Measurements from ENCODE around the gene SLC28A1.

Gene SLC28A1

DNA sequence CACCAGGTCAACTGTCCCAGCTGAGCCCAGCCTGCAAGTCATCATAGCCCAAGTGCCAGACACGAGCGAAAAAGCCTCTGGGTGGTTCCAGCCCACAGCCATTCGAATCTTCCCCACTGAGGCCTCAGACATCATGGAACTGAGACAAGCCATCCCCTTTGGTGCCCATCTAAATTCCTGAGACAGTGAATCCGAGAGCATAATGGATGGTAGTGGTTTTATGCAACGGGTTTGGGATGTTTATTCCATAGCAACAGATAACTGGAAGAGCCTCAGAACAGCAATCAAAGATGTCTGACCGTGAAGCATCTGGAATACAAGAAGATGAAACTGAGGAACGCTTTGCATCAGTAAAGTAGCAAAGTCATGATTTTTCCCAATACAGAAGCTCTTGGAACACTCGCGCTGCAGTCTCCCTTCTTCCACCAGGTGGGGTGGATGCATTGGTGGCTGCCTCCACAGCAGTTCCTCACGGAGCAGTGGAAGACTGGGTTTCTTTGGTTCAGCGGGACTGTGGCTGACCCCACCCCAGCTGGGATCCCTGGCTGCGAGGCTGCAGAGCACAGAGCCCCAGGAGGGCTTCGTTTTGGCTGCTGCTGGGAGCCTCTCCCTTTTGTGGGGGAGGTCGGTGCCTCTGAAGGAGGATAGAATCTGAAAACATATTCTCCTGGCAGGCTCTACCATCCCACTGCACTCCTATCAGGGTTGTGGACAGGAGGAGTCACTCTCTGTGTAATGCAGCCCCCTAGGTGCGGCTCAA, 70.8 kb downstream of the SLC28A1 start:
- no peak overlapping the region for H2BK120ac ChIP-seq (ENCODE audit: insufficient read depth, low read length, poor library complexity)
- peaks cover 1 to 8% of the 10 kb centered on the region in 2 experiments for H3K4me1 ChIP-seq (ENCODE audit: control insufficient read depth in 1 of 2, insufficient read depth in 2 of 2, low read length in 2 of 2)
- no peak overlapping the region for H3K4ac ChIP-seq (ENCODE audit: low read depth, low read length)
- H4K12ac ChIP-seq (ENCODE audit: low read depth, low read length), result no peak overlapping the region
- no peaks in the 10 kb centered on the region for H3K27me3 ChIP-seq (ENCODE audit: insufficient read depth, low read length)
- H3K27ac ChIP-seq (ENCODE audit: low read depth, low read length), result no peak overlapping the region
- H3K18ac ChIP-seq (ENCODE audit: low read length), result no peak overlapping the region
- no peaks in the 10 kb centered on the region for H3K36me3 ChIP-seq (ENCODE audit: control insufficient read depth in 1 of 2, insufficient read depth in 2 of 2, low read length in 2 of 2)
- no peak overlapping the region for H3K14ac ChIP-seq (ENCODE audit: low read length)
- no peak overlapping the region for H2BK5ac ChIP-seq (ENCODE audit: low read depth, low read length, poor library complexity)
- no peak overlapping the region for H3K4me3 ChIP-seq (ENCODE audit: low read depth, low read length)
- H2AFZ ChIP-seq (ENCODE audit: insufficient read depth, low read length, poor library complexity), result no peak overlapping the region
- no peak overlapping the region for H2BK12ac ChIP-seq (ENCODE audit: low read length)
- H3K4me2 ChIP-seq (ENCODE audit: low read length), result peak overlapping the region; percentile 24
- no peak overlapping the region for H4K8ac ChIP-seq (ENCODE audit: low read depth, low read length)
- no peak overlapping the region for H3K9ac ChIP-seq (ENCODE audit: low read length)
- no peak overlapping the region for H2AK5ac ChIP-seq (ENCODE audit: low read length)
- H3K79me1 ChIP-seq (ENCODE audit: low read length), result no peaks in the 10 kb centered on the region
- no peaks in the 10 kb centered on the region for H3K79me2 ChIP-seq (ENCODE audit: control insufficient read depth, insufficient read depth, low read length, poor library complexity)
- no peaks in the 10 kb centered on the region for H3K9me3 ChIP-seq (ENCODE audit: insufficient read depth, low read depth, low read length)
- WGBS (ENCODE audit: extremely low coverage, insufficient coverage, insufficient read length), result no CpG with 5 or more reads among the region's 15 CpGs
- H3K23ac ChIP-seq (ENCODE audit: low read length), result no peak overlapping the region
- H4K91ac ChIP-seq (ENCODE audit: low read depth, low read length), result no peak overlapping the region
- DNase-seq, result peak; percentile 61 to 80

DNA sequence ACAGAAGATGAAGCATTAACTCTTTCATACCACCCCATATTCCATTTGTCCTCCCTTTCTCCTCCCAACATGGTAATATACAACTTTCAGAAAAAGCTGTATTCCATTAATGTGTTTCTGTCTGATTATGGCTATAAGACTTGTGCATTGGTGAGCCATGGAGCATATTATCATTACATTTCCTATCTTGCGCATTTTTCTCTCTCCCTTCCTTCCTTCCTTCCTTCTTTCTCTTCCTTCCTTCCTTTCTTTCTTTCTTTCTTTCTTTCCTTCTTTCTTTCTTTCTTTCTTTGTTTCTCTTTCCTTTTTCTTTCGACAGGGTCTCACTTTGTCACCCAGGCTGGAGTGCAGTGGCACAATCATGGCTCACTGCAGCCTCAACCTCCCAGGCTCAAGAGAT, 71.7 kb downstream of the SLC28A1 start:
- H3K4me3 ChIP-seq (ENCODE audit: low read depth, low read length), result no peak overlapping the region
- WGBS (ENCODE audit: extremely low coverage, insufficient coverage, insufficient read length), result no CpG with 5 or more reads among the region's 2 CpGs
- H3K4me2 ChIP-seq (ENCODE audit: low read length), result no peak overlapping the region
- no peak overlapping the region for H2BK120ac ChIP-seq (ENCODE audit: insufficient read depth, low read length, poor library complexity)
- no peak overlapping the region for H3K4ac ChIP-seq (ENCODE audit: low read depth, low read length)
- H3K9ac ChIP-seq (ENCODE audit: low read length), result no peak overlapping the region
- H2BK12ac ChIP-seq (ENCODE audit: low read length), result no peak overlapping the region
- no peak overlapping the region for H2BK5ac ChIP-seq (ENCODE audit: low read depth, low read length, poor library complexity)
- H3K27me3 ChIP-seq (ENCODE audit: insufficient read depth, low read length), result no peaks in the 10 kb centered on the region
- H3K79me2 ChIP-seq (ENCODE audit: control insufficient read depth, insufficient read depth, low read length, poor library complexity), result no peaks in the 10 kb centered on the region
- no peaks in the 10 kb centered on the region for H3K9me3 ChIP-seq (ENCODE audit: insufficient read depth, low read depth, low read length)
- no peaks in the 10 kb centered on the region for H3K79me1 ChIP-seq (ENCODE audit: low read length)
- H2AFZ ChIP-seq (ENCODE audit: insufficient read depth, low read length, poor library complexity), result no peak overlapping the region
- no peak for DNase-seq
- H3K4me1 ChIP-seq (ENCODE audit: control insufficient read depth in 1 of 2, insufficient read depth in 2 of 2, low read length in 2 of 2), result peaks cover 4 to 9% of the 10 kb centered on the region in 2 experiments
- H3K36me3 ChIP-seq (ENCODE audit: control insufficient read depth in 1 of 2, insufficient read depth in 2 of 2, low read length in 2 of 2), result no peaks in the 10 kb centered on the region
- no peak overlapping the region for H3K14ac ChIP-seq (ENCODE audit: low read length)
- no peak overlapping the region for H2AK5ac ChIP-seq (ENCODE audit: low read length)
- H4K91ac ChIP-seq (ENCODE audit: low read depth, low read length), result no peak overlapping the region
- H3K23ac ChIP-seq (ENCODE audit: low read length), result no peak overlapping the region
- H3K18ac ChIP-seq (ENCODE audit: low read length), result no peak overlapping the region
- no peak overlapping the region for H4K12ac ChIP-seq (ENCODE audit: low read depth, low read length)
- H3K27ac ChIP-seq (ENCODE audit: low read depth, low read length), result no peak overlapping the region
- H4K8ac ChIP-seq (ENCODE audit: low read depth, low read length), result no peak overlapping the region

DNA sequence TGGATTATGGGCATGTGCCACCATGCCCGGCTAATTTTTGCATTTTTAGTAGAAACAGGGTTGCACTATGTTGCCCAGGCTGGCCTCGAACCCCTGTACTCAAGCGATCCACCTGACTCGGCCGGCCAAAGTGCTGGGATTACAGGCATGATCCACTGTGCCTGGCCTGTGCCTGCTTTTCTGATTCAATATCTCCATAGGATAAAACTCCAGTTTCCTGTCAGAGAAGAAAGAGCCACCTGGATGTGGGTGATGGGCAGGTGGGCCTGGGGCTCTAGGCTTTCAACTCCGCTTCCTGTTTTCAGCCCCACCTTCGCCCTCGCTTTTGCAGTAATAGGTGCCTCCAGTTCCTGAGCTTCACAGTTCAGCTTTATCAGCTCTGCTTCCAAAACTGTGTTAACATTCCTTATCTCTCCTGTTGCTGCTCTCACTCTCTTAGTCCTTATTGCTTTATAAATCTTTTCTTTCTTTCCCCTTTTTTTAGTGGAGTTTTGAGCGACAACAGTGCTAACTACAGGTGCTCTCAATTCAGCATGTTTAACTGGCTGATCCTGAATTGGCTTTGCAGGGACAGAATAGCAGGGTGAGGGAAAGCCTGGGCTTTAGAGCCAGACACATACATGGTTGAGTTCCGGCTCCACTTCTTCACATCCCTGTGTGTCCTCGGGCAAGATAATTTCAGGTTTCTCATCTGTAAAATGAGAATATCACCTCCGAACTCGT, 76.1 kb downstream of the SLC28A1 start:
- Histone ChIP-seq H4K8ac (ENCODE audit: low read depth, low read length) (no peak overlapping the region), H2BK12ac (ENCODE audit: low read length) (no peak overlapping the region), H4K12ac (ENCODE audit: low read depth, low read length) (no peak overlapping the region), H3K4ac (ENCODE audit: low read depth, low read length) (no peak overlapping the region), H3K23ac (ENCODE audit: low read length) (no peak overlapping the region), H3K9ac (ENCODE audit: low read length) (no peak overlapping the region), H3K79me2 (ENCODE audit: control insufficient read depth, insufficient read depth, low read length, poor library complexity) (no peaks in the 10 kb centered on the region), H2BK120ac (ENCODE audit: insufficient read depth, low read length, poor library complexity) (no peak overlapping the region), H3K4me1 (ENCODE audit: control insufficient read depth in 1 of 2, insufficient read depth in 2 of 2, low read length in 2 of 2) (peaks cover 4 to 13% of the 10 kb centered on the region in 2 experiments), H2BK5ac (ENCODE audit: low read depth, low read length, poor library complexity) (no peak overlapping the region), H3K14ac (ENCODE audit: low read length) (no peak overlapping the region), H4K91ac (ENCODE audit: low read depth, low read length) (no peak overlapping the region), H3K4me3 (ENCODE audit: low read depth, low read length) (no peak overlapping the region), H3K79me1 (ENCODE audit: low read length) (no peaks in the 10 kb centered on the region), H3K36me3 (ENCODE audit: control insufficient read depth in 1 of 2, insufficient read depth in 2 of 2, low read length in 2 of 2) (no peaks in the 10 kb centered on the region), H3K4me2 (ENCODE audit: low read length) (no peak overlapping the region), H3K27ac (ENCODE audit: low read depth, low read length) (no peak overlapping the region), H2AK5ac (ENCODE audit: low read length) (no peak overlapping the region), H3K9me3 (ENCODE audit: insufficient read depth, low read depth, low read length) (no peaks in the 10 kb centered on the region), H3K18ac (ENCODE audit: low read length) (no peak overlapping the region), H2AFZ (ENCODE audit: insufficient read depth, low read length, poor library complexity) (no peak overlapping the region), H3K27me3 (ENCODE audit: insufficient read depth, low read length) (no peaks in the 10 kb centered on the region)
- no CpG with 5 or more reads among the region's 13 CpGs for WGBS (ENCODE audit: extremely low coverage, insufficient coverage, insufficient read length)
- DNase-seq, result no peak

DNA sequence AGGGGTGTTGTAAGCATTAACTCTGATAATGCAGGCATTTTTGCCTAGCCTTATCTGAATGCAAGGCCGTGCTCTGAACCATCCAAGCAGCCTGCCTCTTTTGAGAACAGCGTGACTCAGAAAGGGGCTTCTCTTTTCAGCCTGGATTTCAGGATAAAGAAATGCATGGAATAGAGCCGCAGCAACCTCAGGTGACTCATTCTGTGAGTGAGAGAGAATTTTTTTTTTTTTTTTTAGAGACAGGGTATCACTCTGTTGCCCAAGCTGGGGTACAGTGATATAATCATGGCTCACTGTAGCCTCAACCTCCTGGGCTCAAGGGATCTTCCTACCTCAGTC, 76.6 kb downstream of the SLC28A1 start:
- H4K91ac ChIP-seq (ENCODE audit: low read depth, low read length), result no peak overlapping the region
- H2BK12ac ChIP-seq (ENCODE audit: low read length), result no peak overlapping the region
- no peak overlapping the region for H2AK5ac ChIP-seq (ENCODE audit: low read length)
- no peak overlapping the region for H3K27ac ChIP-seq (ENCODE audit: low read depth, low read length)
- no peak overlapping the region for H3K4me3 ChIP-seq (ENCODE audit: low read depth, low read length)
- no peak overlapping the region for H3K4me2 ChIP-seq (ENCODE audit: low read length)
- DNase-seq, result peak; percentile 25 to 46
- H3K9ac ChIP-seq (ENCODE audit: low read length), result no peak overlapping the region
- H3K23ac ChIP-seq (ENCODE audit: low read length), result no peak overlapping the region
- H2AFZ ChIP-seq (ENCODE audit: insufficient read depth, low read length, poor library complexity), result no peak overlapping the region
- peaks cover 4 to 12% of the 10 kb centered on the region in 2 experiments for H3K4me1 ChIP-seq (ENCODE audit: control insufficient read depth in 1 of 2, insufficient read depth in 2 of 2, low read length in 2 of 2)
- no peak overlapping the region for H3K4ac ChIP-seq (ENCODE audit: low read depth, low read length)
- no peak overlapping the region for H4K12ac ChIP-seq (ENCODE audit: low read depth, low read length)
- H3K79me2 ChIP-seq (ENCODE audit: control insufficient read depth, insufficient read depth, low read length, poor library complexity), result no peaks in the 10 kb centered on the region
- no peaks in the 10 kb centered on the region for H3K9me3 ChIP-seq (ENCODE audit: insufficient read depth, low read depth, low read length)
- no CpG with 5 or more reads among the region's 3 CpGs for WGBS (ENCODE audit: extremely low coverage, insufficient coverage, insufficient read length)
- H4K8ac ChIP-seq (ENCODE audit: low read depth, low read length), result no peak overlapping the region
- H3K18ac ChIP-seq (ENCODE audit: low read length), result no peak overlapping the region
- H2BK5ac ChIP-seq (ENCODE audit: low read depth, low read length, poor library complexity), result no peak overlapping the region
- no peak overlapping the region for H2BK120ac ChIP-seq (ENCODE audit: insufficient read depth, low read length, poor library complexity)
- H3K36me3 ChIP-seq (ENCODE audit: control insufficient read depth in 1 of 2, insufficient read depth in 2 of 2, low read length in 2 of 2), result no peaks in the 10 kb centered on the region
- H3K14ac ChIP-seq (ENCODE audit: low read length), result no peak overlapping the region
- no peaks in the 10 kb centered on the region for H3K79me1 ChIP-seq (ENCODE audit: low read length)
- no peaks in the 10 kb centered on the region for H3K27me3 ChIP-seq (ENCODE audit: insufficient read depth, low read length)

All from trophoblast cell (in vitro differentiated cells and primary cell).